Fibroblast of peridontal ligament (primary cell): Measurements from ENCODE around the gene SERTAD1.

Source experiments
- DNase-seq: peaks from one replicate; pipeline ENCODE4 v3.0.0-alpha.2; 2010; ENCODE audit errors: extremely low read depth

Gene SERTAD1

DNA sequence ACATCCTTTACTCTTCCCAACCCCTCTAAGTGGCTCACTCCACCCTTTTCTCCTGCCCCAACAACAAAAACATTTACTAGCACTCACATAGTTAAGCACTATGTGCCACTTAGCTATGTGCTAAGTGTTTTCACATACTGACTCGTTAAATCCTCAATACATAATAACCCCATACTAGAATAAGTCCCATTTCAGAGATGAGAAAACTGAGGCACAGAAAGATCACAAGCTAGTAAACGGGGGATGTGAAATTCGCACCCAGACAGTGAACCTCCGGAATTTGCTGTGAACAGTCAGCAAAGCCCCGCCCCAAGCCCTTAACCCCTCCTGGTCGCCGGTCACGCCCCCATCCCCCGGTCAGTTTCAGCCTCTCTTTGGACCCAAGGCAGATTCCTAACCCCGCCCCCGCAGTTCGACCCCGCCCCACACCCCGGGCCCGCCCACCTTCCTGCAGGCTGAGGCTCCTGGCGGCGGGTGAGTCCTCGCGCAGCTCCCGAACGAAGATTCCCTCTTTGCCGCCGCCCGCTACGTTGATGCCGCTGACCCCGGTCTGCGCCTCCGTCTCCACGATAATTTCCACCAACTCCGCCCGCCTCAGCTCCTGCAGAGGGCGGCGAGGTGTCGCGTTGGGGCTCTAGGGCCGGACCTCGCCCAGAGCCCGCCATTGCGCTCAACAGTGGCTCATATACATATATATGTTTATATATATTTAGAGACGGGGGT lies 22.4 kb downstream of the SERTAD1 start:
- DNase-seq = peak; percentile 81

DNA sequence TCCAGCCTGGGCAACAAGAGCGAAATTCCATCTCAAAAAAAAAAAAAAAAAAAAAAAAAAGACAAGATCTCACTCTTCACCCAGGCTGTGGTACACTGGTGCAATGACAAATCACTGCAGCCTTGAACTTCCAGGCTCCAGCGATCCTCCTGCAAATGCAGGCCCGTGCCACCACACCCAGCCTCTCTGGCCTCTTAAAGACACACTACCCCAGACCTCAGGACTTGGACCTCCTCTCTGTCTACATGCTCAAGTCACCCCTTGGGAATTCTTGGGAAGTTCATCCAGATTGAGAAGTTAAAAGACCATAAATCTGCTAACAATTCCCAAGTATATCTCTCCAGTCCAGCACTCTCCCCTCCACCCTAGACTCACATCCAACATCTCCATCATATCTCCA lies 25.2 kb downstream of the SERTAD1 start:
- DNase-seq = peak; percentile 34

DNA sequence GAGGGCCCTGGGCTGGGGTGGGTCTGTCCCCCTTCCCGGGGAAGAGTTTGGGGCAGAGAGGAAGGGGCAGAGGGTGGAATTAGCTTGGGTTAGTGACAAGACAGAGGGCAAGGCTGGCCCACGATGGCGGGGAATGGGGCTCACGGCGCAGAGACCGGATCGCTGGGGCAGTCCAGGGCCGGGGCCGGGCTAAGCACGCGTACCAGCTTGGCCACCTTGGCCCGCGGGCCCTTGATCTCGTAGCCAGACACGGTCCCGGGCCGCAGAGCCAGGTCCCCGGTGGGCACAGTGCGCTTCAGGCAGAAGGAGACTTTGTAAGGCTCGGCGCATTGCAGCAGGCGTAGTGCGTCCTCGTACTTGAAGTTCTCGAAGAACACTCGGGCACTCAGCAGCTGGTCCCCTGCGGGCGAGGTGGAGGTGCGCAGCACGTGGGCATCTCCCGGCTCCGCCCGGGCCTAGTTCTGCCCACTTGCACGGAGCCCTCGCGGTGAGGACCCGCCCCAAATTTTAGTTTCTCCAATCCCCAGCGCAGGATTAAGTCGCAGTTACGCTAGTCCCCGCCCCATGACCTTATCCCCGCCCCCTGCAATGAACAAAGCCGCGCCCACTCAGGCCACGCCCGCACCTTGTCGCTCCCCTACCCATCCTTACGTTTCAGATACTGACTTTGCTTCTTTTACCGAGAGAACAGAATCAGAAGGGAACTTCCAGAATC lies 27.2 kb downstream of the SERTAD1 start:
- no peak for DNase-seq

DNA sequence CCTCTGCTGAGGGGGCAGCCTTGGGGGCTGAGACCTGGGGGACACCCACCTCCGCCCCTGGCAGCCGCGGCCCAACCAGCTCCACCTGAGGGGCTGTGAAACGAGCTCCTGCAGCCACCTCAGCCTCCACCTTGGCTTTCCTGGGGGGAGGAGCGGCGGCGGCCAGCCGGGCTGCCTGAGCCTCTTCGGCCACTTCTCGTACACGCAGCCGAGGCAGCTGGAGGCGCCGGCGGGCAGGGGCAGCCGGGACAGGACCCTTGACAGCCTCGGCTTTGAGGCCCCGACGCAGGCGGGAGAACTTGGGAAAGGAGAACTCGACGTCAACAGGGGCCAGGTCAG lies 28.3 kb downstream of the SERTAD1 start:
- no peak for DNase-seq

DNA sequence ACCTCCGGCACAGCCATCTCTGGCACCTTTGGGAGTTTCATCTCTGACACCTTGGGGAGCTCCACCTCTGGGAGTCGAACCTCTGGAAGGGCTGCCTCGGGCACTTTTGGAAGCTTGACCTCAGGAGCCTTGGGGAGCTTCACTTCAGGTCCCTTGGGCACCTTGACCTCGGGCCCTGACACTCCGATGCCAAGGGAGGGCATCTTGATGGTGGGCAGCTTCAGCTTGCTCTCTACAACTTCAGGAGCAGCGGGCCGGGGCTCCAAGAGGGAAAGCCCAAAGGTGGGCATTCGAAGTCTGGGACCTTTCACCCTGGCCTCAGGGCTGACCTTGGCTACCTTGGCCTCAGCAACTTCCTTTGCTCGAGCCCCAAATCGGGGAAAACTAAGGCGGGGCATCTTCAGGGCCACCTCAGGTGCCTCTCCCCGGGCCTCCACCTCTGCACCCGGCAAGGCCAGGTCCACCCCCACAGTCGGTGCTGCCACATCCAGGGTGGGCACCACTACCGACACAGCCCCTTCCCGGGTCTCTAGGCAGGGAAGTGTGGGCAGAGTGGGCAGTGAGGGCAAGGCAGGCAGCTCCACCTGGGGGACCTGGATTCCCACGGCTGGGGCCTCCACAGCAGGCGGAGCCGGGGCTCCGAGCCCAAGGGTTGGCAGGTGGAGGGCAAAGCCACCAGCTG lies 28.8 kb downstream of the SERTAD1 start:
- DNase-seq = no peak

DNA sequence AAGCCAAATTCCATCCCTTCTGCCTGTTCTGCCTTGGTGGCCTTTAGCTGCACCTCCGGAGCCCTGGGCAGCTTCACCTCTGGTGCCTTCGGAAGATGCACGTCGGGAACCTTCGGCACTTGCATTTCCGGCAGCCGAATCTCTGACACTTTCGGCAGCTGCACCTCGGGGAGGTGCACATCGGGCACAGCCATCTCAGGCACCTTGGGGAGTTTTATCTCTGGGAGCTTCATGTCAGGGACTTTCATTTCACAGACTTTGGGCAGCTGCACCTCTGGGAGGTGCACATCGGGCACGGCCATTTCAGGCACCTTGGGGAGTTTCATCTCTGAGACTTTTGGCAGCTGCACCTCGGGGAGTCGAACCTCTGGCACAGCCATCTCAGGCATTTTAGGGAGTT lies 29.8 kb downstream of the SERTAD1 start:
- DNase-seq = no peak

DNA sequence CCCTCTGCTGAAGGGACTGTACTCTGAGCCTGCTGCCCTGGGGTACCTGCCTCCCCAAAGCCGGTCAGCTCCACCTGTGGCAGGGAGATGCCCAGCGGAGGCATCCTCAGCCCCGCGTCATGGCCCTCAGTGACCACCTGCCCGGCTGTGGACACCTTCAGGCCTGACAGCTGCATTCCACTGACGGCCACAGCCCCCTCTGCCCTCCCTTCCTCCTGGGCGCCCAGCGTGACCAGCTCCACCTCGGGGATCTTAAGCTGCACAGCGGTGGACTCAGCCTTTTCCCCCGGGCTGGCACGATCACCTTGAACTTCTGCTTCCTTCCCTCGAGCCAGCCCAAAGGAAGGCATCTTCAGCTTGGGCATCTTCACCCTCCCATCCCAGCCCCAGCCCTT lies 31.0 kb downstream of the SERTAD1 start:
- no peak for DNase-seq

DNA sequence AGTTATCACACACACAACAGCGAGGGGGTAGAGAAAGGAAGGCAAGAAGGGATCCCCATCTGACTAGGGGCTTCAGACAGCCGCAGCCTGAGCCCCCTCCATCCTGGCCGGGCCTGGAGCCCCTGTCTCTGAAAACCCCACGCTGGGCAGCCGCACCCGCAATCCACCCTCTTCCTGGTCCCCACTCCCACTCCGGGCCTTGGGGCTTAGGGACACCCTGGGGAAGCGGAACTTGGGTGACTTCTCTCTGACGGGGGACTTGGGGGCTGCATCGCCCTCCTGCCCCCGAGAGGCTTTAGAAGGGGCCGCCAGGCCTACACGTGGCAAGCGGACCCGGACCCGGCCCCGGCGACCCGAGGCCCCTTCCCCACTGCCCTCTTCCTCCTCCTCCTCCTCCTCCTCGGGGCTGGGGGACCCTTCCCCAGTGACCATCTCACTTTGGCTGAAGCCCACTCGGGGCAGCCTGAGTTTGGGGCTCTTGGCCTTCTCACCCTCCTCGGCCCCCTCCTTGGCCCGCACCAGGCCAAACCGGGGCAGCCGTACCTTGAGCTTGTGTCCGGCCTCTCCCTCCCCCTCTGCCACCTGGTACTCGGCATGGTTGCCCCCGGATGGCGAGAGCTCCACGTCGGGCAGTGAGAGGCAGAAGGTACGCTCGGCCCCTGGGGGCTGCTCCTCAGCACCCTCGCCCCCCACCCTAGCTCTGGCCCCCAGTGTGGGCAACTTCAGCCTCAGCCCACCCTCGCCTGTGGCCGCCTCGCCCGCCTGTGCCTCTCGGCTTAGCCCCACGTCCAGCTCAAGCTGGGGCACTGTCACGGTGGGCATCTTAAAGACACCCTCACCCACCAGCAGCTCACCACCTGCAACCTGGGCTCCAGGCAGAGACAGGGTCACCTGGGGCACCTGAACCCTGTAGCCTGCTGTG lies 31.6 kb downstream of the SERTAD1 start:
- DNase-seq = no peak

DNA sequence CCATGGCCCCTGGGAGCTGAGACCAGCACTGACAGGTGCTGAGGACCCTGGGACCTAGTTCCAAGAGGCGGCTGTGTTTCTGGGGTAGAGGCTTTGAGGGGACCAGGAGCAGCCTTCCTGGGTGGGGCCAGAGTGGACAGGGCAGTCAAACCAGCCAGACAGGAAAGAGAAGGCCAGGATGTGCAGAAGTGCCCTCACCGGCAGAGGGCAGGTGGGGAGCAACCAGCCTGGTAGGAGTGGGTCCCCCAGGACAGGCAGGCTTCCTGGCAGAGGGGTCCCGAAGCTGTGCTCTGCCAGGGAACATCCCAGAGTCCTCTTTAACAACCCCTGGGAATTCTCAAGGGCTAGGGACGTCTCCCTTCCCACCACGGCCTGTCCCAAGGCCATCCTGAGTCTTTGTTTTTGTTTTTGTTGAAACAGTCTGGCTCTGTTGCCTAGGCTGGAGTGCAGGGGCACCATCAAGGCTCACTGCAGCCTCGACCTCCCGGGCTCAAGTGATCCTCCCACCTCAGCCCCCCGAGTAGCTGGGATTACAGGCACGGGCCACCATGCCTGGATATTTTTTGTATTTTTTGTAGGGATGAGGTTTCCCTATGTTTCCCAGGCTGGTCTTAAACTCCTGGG lies 32.8 kb downstream of the SERTAD1 start:
- DNase-seq = no peak

DNA sequence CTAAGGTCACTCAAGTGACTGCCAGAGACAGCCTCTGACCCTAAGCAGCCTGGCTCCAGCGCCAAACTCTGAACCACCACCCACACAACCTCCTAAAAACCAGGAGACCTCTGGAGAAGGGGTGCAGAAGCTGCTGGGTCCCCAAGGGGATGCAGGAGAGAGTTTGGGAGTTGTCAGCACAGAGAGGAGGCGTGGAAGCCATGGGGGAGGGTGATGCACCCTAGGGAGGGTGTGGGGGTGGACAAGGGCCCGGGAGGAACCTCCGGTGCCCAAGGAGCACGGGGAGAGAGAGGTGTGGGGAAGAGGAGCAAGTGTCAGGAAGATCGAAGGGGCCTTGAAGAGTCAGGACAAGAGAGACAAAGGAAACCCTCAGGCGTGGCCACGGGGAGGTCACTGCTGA lies 33.7 kb downstream of the SERTAD1 start:
- no peak for DNase-seq

DNA sequence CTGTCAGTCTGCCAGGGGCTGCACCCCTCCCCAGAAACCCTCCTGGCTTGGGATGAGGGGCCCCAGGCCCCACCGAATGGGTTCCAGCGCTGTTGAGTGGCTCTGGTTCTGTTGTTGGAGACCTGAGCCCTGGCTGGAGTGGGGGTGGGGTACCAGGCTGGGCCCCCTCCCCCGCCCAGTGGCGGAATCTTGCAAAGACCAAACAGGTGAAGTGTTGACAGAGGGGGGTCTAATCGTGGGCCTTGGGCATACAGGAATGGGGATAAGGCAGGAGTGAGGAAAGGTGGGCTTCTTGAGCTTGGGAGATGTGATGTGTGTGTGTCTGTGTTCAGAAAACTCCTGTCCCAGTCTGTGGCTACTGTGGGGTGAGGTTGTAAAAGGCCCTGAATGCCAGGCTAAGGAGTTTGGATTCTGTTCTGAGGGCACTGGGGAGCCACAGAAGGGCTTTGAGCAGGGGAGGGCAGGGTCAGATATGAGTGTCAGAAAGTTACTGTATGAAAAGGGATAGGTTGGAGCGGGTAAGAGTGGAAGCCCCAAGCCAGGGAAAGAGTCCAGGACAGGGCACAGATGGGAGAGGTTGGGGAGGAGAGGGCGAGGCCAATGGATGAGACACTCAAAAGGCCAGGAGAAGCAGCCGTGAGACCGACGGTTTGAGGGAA lies 35.6 kb downstream of the SERTAD1 start, which contains the start of gene HIPK4:
Gene HIPK4, minus strand, starts transcription at position 98 of the 659 bp plus-strand sequence. CDS start 279 bp downstream, outside the sequence.
- no peak for DNase-seq

DNA sequence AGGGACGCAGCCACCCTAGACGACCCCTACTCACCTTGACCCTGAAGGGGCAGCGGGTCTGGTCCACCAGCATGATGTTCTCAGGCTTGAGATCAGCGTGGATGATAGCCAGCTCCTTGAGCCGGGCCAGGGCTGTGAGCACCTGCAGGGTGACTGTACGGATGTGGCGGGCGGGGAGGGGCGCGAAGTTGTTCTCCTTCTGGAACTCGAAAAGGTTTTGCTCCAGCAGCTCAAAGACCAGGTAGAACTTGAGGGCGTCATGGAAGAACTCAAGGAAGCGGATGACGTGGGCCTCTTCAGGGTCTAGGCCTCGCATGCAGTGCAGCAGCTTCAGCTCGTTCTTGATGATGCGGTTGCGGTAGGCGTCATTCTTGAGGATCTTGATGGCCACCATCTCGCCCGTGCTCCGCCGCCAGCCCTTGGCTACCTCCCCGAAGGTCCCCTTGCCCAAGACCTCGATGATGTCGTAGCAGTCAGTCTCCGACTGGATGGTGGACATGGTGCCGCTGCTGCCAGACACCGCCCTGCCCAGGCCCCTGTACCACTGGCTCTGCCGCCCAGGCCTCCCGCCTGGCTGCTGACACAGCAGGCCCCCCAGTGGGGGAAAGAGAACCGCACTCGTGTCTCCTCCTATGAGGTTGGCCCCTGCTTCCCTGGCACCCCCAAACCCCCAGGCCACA lies 36.2 kb downstream of the SERTAD1 start:
- no peak for DNase-seq

DNA sequence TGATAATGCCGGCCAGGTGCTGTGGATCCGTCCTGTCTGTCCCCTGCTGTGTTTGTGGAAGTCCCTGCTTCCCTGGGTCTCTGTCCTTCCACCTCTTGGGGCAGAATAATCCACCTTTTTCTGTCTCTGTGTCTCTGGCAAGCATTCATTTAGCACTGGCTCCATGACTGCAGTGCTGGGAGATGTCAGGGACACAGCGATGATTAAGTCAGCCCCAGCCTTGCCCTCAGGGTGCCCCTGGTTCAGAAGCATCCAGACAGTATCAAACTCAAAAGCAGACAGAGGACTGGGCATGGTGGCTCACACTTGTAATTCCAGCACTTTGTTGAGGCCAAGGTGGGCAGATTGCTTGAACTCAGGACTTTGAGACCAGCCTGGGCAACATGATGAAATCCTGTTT lies 37.3 kb downstream of the SERTAD1 start:
- no peak for DNase-seq

DNA sequence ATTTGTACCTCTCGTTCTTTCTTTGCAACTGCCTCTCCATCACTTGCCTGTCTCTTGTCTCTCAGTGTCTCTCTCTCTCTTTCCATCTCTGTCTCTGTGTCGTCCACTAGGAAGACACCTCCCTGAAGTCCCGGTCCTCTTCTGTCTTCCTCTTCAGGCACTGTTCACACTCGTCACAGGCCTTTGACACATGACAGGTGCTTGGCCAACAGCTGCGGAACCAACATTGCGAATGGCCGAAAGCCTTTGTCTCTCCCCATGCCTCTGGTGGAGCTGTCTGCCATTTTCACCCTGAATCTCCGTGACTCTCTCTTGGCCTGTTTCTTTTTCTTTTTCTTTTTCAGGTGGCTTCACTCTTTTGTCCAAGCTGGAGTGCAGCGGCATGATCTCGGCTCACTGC lies 38.6 kb downstream of the SERTAD1 start:
- DNase-seq = no peak

DNA sequence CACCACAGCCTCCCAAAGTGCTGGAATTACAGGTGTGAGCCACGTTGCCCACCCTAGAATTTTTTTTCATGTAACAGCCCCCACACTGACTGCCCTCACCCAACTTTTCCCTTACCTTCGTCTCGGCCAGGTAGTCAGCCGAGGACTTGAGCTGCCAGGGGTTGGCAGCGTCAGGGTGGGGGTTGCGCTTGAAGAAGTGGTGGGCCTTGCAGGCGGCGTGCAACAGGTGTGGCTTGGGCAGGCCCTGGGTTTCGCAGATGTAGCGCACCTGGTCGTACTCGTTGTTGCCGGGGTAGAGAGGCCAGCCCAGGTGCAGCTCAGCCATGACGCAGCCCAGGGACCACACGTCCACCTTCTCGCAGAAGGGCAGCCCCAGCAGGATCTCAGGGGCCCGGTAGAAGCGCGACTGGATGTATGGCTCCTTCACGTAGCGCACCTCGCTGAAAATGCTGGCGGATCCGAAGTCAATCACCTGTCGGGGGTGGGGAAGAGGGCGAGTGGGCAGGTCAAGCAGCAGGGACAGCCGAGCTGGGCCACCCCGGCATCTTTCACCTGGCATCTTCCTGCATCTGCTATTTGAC lies 42.0 kb downstream of the SERTAD1 start:
- DNase-seq = no peak

DNA sequence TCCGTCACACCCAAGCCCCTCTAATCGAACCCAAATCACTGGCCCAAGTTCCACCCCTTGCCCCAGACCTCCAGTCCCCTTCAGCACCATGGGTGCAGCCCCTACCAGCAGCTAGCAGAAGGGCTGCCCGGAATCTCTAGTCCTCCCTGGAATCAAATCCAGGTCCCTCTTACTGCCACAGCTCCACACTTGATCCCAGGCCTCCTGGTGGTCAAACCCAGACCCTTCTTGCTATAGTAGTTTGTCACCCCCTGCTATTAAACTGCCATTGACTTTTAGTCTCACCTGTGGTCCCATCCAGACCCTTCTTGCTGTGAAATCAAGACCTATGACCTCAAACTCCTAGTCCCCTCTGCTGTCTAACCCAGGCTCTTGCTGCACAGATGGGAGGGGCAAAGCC lies 44.5 kb downstream of the SERTAD1 start:
- DNase-seq = no peak

DNA sequence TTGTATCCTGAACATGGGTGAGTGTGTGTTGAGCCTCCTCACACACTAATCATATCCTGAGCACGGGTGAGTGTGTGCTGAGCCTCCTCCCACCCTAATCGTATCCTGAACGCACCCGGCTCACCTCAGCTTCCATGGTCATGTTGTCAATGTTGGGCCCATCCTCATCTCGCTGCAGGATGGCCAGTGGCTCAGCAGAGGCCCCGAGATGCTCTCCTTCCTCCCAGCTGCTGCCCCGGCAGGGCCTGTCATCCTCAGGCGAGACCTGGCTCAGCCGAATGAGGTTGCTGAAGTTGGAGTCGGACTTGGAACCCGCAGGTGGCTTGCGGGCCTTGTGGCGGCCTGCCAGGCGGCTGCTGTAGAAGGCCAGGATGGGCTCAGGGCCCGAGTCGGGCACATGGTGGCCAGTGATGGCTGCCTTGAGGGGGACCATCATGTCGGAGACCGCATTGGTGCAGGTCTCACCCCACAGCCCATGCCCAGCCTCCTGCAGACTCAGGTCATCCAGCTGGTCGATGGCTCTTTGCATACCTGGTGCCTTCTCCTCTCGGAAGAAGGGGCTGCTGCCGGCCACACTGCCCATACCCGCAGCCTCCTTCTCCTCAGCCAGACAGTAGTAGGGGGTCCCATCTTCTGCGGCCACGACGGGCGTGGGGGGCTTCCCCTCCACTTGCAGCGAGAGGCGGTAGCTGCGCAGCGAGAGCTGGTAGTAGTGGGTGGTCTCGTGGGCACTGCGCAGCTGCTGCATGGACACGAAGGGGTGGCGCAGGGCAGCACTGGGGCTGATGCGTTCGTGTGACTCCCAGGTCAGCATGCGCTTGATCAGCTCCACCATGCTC lies 45.4 kb downstream of the SERTAD1 start:
- DNase-seq = no peak

DNA sequence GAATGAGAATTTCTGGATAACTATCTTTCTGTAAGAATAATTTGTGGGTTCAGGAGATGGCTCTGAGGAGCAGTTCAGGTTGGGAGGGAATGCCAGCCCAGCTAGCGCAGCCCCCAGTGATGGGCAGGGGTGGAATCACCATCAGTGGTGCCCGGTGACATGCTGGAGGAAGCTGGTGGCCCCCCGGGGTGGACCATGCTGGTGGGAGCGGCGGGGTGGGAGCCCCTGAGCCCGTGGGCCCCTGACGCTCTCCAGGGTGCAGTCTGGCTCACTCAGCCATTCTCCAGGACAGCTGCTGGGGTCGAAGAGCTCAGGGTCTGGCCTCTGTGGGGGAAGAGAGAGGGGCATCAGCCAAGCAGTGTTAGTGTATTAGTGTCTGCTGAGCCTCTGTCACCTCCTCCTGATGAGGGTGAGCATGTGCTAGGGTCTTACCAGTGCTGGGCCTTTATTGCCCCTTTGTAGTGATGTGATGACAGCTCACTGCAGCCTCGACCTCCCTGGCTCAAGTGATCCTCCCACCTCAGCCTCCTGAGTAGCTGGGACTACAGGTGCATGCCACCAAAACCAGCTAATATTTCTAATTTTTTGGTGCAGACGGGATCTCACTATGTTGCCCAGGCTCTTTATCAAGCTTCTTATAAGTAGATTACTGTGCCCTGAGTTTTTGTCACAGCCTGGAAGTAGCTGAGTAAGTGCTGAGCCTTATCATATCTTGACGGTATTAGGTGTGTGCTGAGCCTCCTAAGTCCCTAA lies 46.2 kb downstream of the SERTAD1 start:
- DNase-seq = no peak
